HG02981 (cell line): ENCODE data around the gene UACA.

Source experiments
- ATAC-seq: cut with Tn5 transposase; IDR thresholded peaks from one replicate; pipeline ENCODE4 v1.9.1; 2021; ENCODE audit warnings: mild to moderate bottlenecking, moderate library complexity; ENCODE audit not compliant: unreplicated experiment

Gene UACA

GRCh38 chr15:70710714-70711113 lies 52.6 kb downstream of the UACA start:
- ATAC-seq: no peak

- ATAC-seq: no peak
Measured at GRCh38 chr15:70708839-70709238, 54.5 kb downstream of the UACA start.

GRCh38 chr15:70707686-70708300 lies 55.6 kb downstream of the UACA start:
- no peak for ATAC-seq

- ATAC-seq: no peak
Measured at GRCh38 chr15:70704731-70705130, 58.6 kb downstream of the UACA start.

GRCh38 chr15:70704166-70704565 lies 59.2 kb downstream of the UACA start:
- no peak for ATAC-seq

- no peak for ATAC-seq
Measured at GRCh38 chr15:70703096-70703878, 60.1 kb downstream of the UACA start.

GRCh38 chr15:70702584-70702983 lies 60.8 kb downstream of the UACA start:
- ATAC-seq: no peak

- no peak for ATAC-seq
Measured at GRCh38 chr15:70701891-70702568, 61.3 kb downstream of the UACA start.

GRCh38 chr15:70701171-70701570 lies 62.2 kb downstream of the UACA start:
- ATAC-seq: no peak

- no peak for ATAC-seq
Measured at GRCh38 chr15:70699890-70700289, 63.5 kb downstream of the UACA start.

- ATAC-seq: no peak
Measured at GRCh38 chr15:70698836-70699390, 64.4 kb downstream of the UACA start.

- no peak for ATAC-seq
Measured at GRCh38 chr15:70698426-70698825, 64.9 kb downstream of the UACA start.

- ATAC-seq: no peak
Measured at GRCh38 chr15:70690491-70691276, 72.7 kb downstream of the UACA start.

- no peak for ATAC-seq
Measured at GRCh38 chr15:70690021-70690420, 73.3 kb downstream of the UACA start.

GRCh38 chr15:70687482-70687881 lies 75.9 kb downstream of the UACA start:
- no peak for ATAC-seq

GRCh38 chr15:70680817-70681216 lies 82.5 kb downstream of the UACA start:
- ATAC-seq: no peak

- ATAC-seq: no peak
Measured at GRCh38 chr15:70679919-70680231, 83.5 kb downstream of the UACA start.

- peak; percentile 59 for ATAC-seq
Measured at GRCh38 chr15:70672081-70672480, 91.3 kb downstream of the UACA start.

GRCh38 chr15:70670680-70671079 lies 92.7 kb downstream of the UACA start:
- no peak for ATAC-seq

GRCh38 chr15:70669966-70670658 lies 93.2 kb downstream of the UACA start:
- ATAC-seq: no peak
